K562 (cell line): Measurements from ENCODE around the gene ATG10. TPM values are rescaled to one million over a fixed set of nuclear protein-coding genes. Genes with fewer than 3 reads are reported as not detected.

Experiments used
- MEIS2 ChIP-seq: fragments of 450-650 bp; IDR thresholded peaks from 2 replicates; pipeline ENCODE4 v1.6.1; 2014; ENCODE audit warnings: mild to moderate bottlenecking; ENCODE audit not compliant: partially characterized antibody
- SMARCE1 ChIP-seq: fragments of 450-650 bp; IDR thresholded peaks from 2 replicates; pipeline ENCODE4 v1.7.1; 2016; ENCODE audit warnings: mild to moderate bottlenecking
- polyA plus RNA-seq, 8 experiments: library from polyadenylated mRNA; depleted of rRNA in 4 of 8; stranded (reverse) in 5 of 8; unstranded in 3 of 8; fragments of >200 nt; fragmentation: Nextera tagmentation in 2 of 8; fragmentation: Illumina TruSeq in 1 of 8; extraction: Ambion mirVana in 2 of 8; extraction: Trizol in 1 of 8; gene quantifications; 2 replicates each; pipeline versions ENCODE4 v1.2.1 to v1.2.3, GENCODE V29; 2011 to 2014; ENCODE audit warnings: inconsistent platforms in 1 of 8, missing spikeins in 1 of 8
- total RNA-seq, 7 experiments: library from RNA; depleted of rRNA in 6 of 7; stranded (reverse); fragments of >200 nt in 6 of 7; fragmentation: Illumina TruSeq in 2 of 7; extraction: Trizol in 2 of 7; gene quantifications; 2 replicates each; pipeline versions ENCODE4 v1.2.1 to v1.2.3, GENCODE V29; 2011 to 2021; ENCODE audit warnings: low replicate concordance in 1 of 7
- TF ChIP-seq, protein P1 (sequence below): fragments of 450-650 bp; IDR thresholded peaks from 2 replicates; pipeline ENCODE4 v1.6.1; 2017; ENCODE audit warnings: antibody characterized with exemption, mild to moderate bottlenecking
- TF ChIP-seq, protein P2 (sequence below), 2 experiments: fragments of 450-650 bp in 1 of 2; sonication (generic) in 1 of 2; formaldehyde crosslinking in 1 of 2; IDR thresholded peaks in 1 of 2; conservative IDR thresholded peaks in 1 of 2; 2 replicates each; pipeline versions ENCODE4 v1.6.1 to v1.8.1; 2016 to 2023; ENCODE audit warnings: mild to moderate bottlenecking in 2 of 2, moderate library complexity in 2 of 2, inconsistent platforms in 1 of 2, missing genetic modification reagents in 1 of 2

Gene ATG10
- total and polyA plus RNA-seq, 9 of the 15 experiments (the other 6 are each of a cell fraction or from before 2014, with no cell fraction given), result 7.0 to 18.8 (median 14.6) TPM

DNA sequence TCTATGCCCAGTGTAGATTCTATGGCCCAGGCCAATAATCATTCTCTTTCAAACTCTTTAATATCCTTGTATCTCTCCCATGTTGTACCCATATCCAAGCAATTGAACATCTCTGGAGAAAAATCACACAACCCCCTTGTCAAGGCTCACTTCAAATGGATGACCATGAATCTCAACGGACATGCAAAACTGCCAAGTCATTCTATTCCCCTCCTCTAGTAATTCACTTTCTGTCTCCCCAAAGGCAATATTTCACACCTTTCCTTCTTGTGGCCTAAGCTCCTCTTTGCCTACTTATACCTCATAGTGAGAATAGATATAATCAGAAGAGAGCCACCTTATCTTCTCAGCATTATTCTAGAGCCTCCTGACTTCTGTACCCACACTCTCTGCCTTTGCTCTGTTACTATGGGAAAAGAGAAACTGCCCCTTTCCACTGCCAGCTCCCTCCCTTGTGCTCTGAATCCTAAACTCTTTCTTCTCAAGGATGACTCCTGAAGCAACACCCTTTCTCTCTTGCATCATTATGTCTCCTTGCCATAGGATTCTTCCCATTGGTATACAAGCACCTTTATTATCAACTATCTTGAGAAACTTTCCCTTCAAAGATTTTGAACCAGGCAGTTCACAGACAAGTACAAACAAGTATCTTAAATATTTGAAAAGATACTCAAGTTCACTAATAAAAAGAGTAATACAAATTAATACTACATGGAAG lies 240.2 kb downstream of the ATG10 start (continued):
- TF ChIP-seq, protein P1, sequence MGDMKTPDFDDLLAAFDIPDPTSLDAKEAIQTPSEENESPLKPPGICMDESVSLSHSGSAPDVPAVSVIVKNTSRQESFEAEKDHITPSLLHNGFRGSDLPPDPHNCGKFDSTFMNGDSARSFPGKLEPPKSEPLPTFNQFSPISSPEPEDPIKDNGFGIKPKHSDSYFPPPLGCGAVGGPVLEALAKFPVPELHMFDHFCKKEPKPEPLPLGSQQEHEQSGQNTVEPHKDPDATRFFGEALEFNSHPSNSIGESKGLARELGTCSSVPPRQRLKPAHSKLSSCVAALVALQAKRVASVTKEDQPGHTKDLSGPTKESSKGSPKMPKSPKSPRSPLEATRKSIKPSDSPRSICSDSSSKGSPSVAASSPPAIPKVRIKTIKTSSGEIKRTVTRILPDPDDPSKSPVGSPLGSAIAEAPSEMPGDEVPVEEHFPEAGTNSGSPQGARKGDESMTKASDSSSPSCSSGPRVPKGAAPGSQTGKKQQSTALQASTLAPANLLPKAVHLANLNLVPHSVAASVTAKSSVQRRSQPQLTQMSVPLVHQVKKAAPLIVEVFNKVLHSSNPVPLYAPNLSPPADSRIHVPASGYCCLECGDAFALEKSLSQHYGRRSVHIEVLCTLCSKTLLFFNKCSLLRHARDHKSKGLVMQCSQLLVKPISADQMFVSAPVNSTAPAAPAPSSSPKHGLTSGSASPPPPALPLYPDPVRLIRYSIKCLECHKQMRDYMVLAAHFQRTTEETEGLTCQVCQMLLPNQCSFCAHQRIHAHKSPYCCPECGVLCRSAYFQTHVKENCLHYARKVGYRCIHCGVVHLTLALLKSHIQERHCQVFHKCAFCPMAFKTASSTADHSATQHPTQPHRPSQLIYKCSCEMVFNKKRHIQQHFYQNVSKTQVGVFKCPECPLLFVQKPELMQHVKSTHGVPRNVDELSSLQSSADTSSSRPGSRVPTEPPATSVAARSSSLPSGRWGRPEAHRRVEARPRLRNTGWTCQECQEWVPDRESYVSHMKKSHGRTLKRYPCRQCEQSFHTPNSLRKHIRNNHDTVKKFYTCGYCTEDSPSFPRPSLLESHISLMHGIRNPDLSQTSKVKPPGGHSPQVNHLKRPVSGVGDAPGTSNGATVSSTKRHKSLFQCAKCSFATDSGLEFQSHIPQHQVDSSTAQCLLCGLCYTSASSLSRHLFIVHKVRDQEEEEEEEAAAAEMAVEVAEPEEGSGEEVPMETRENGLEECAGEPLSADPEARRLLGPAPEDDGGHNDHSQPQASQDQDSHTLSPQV, result peak; percentile 44; the same call in 1 of the 2 replicates
- TF ChIP-seq, protein P2, sequence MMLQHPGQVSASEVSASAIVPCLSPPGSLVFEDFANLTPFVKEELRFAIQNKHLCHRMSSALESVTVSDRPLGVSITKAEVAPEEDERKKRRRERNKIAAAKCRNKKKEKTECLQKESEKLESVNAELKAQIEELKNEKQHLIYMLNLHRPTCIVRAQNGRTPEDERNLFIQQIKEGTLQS (IDR thresholded peaks at IDR 0.05), result peak; percentile 40; the same call in 1 of the 2 replicates
- TF ChIP-seq, protein P2 (CRISPR knock-in tag; conservative IDR thresholded peaks at IDR 0.05), result no peak
- peak; percentile 45 for TF ChIP-seq MEIS2
- 0 out of 2 replicates have a peak, but pooled peaks have one; percentile 32 for TF ChIP-seq SMARCE1
